Right atrium auricular region (tissue), 2 donors: ENCODE results near the gene OR2V2. TPM values are rescaled to one million over a fixed set of nuclear protein-coding genes. Genes with fewer than 3 reads are reported as not detected.
"Not testable (repeated sequence)": the region's sequence is repeated elsewhere in the genome, so short reads cannot be mapped to it uniquely, and the experiment has no call there.

Experiments used
- DNase-seq: peaks from one replicate; pipeline ENCODE4 v3.0.0-alpha.2; 2019; ENCODE audit warnings: low spot score
- H3K27ac ChIP-seq, 2 donors: fragments of 200-600 bp; sonication (generic); 1 replicate in 1 of 2; 2 replicates in 1 of 2; pipeline ENCODE4 v1.5.1; 2016 to 2019
- H3K27me3 ChIP-seq, 2 donors: fragments of 200-600 bp; sonication (generic); one replicate each; pipeline versions ENCODE4 v1.5.1 to v1.6.0; 2017 to 2019
- H3K36me3 ChIP-seq: fragments of 200-600 bp; sonication (generic); one replicate; pipeline ENCODE4 v1.5.1; 2016
- H3K4me1 ChIP-seq, 2 donors: fragments of 200-600 bp; sonication (generic); one replicate each; pipeline versions ENCODE4 v1.5.1 to v1.6.0; 2017 to 2019
- H3K4me3 ChIP-seq, 2 donors: fragments of 200-600 bp; sonication (generic); 1 replicate in 1 of 2; 2 replicates in 1 of 2; pipeline ENCODE4 v1.5.1; 2017 to 2019; ENCODE audit warnings: mild to moderate bottlenecking in 1 of 2, moderate library complexity in 1 of 2
- H3K9me3 ChIP-seq, 2 donors: fragments of 200-600 bp; sonication (generic); one replicate each; pipeline ENCODE4 v1.5.1; 2019
- total RNA-seq, 2 donors: library from RNA; depleted of rRNA; stranded (reverse); fragments of >200 nt; gene quantifications; one replicate each; pipeline ENCODE4 v1.1.0, GENCODE V29; 2016
- TF ChIP-seq, protein P1 (sequence below), 2 donors: fragments of 200-600 bp; sonication (generic); IDR thresholded peaks; one replicate each; pipeline ENCODE4 v1.5.1; 2019; ENCODE audit warnings: antibody characterized with exemption in 2 of 2

The OR2V2 gene
- total RNA-seq, 2 donors from 2014 or later = not detected

DNA sequence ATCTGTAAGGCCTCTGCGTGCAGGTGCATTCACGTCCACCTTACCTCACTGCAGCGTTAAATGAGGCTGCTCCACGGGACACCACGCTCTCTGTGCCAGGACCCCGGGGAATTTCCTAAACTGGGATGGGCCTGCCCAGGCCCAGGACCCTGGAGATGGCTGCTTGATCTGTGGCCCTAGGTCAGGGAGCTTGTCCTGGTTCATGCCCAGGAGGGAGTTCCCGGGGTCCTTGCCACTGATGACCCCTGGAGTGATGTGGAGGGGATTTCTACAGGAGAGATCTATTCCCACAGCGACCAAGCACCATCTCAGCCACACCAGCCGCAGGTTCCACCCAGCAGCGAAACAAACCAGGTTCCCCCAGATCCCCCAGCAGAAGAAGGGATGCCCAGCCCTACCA, 19.9 kb upstream of the OR2V2 start:
- no peaks in the 10 kb centered on the region for H3K4me1 ChIP-seq
- no peak overlapping the region for H3K27ac ChIP-seq
- no peaks in the 10 kb centered on the region for H3K27me3 ChIP-seq
- H3K4me3 ChIP-seq = no peak overlapping the region
- H3K9me3 ChIP-seq = no peaks in the 10 kb centered on the region
- TF ChIP-seq, protein P1, sequence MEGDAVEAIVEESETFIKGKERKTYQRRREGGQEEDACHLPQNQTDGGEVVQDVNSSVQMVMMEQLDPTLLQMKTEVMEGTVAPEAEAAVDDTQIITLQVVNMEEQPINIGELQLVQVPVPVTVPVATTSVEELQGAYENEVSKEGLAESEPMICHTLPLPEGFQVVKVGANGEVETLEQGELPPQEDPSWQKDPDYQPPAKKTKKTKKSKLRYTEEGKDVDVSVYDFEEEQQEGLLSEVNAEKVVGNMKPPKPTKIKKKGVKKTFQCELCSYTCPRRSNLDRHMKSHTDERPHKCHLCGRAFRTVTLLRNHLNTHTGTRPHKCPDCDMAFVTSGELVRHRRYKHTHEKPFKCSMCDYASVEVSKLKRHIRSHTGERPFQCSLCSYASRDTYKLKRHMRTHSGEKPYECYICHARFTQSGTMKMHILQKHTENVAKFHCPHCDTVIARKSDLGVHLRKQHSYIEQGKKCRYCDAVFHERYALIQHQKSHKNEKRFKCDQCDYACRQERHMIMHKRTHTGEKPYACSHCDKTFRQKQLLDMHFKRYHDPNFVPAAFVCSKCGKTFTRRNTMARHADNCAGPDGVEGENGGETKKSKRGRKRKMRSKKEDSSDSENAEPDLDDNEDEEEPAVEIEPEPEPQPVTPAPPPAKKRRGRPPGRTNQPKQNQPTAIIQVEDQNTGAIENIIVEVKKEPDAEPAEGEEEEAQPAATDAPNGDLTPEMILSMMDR (IDR thresholded peaks at IDR 0.05) = no peak
- no peaks in the 10 kb centered on the region for H3K36me3 ChIP-seq
- DNase-seq = no peak

DNA sequence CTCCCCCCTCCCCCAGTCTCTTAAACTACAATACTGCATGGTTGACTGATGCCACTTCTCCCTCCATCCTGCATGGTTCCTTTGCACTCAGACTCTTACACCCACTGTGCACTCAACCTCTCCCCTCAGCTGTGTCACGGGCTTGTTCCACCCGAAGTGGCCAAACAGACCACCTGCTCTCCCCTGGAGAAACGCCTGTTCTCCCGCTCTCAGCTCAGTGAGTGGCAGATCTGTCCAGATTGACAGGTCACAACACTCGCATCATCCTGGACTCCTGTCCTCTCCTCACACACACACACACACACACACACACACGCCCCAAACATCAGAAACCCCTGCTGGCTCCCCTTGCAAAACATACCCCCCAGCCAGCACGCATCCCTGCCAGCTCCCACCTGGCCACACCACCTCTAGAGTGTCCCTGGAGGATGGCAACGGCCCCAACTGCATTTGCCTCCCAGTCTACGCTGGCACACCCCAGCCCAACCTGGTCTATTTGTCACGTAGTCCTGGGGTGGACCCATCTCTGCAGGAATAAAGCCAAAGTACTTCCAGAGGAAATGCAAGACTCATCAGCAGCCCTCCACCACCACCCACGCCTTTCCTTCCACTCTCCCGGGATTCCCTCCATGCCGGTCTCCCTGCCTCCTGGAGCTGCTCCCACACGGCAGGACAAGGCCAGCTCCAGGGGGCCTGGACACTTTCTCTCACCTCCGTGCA, 19.3 kb upstream of the OR2V2 start:
- H3K27me3 ChIP-seq = no peaks in the 10 kb centered on the region
- TF ChIP-seq, protein P1 (IDR thresholded peaks at IDR 0.05) = no peak
- no peaks in the 10 kb centered on the region for H3K4me1 ChIP-seq
- no peak for DNase-seq
- no peak overlapping the region for H3K27ac ChIP-seq
- H3K4me3 ChIP-seq = no peak overlapping the region
- H3K9me3 ChIP-seq = no peaks in the 10 kb centered on the region
- H3K36me3 ChIP-seq = no peaks in the 10 kb centered on the region

DNA sequence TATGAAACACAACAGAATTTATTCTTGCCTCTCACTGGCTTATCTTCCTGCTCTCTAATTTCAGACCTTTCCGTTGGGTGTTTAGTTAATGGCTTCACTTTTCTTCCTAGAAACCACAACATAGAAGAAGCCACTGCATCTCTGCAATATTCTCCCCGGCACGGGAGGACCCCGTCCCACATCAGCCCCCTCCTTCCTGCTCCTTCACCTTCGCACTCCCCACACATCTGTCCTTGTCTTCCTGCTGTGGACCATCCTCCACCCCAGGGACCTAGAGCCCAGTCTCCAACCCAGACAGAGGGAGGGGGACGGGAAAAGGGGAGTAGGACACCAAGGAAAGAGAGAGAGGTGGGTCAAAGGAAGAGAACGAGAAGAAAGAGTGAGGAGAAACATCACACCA, 17.8 kb upstream of the OR2V2 start:
- Histone ChIP-seq H3K4me1 (no peaks in the 10 kb centered on the region), H3K27me3 (no peaks in the 10 kb centered on the region), H3K4me3 (no peak overlapping the region), H3K36me3 (no peaks in the 10 kb centered on the region), H3K27ac (no peak overlapping the region), H3K9me3 (no peaks in the 10 kb centered on the region)
- TF ChIP-seq, protein P1 (IDR thresholded peaks at IDR 0.05) = no peak
- DNase-seq = no peak

DNA sequence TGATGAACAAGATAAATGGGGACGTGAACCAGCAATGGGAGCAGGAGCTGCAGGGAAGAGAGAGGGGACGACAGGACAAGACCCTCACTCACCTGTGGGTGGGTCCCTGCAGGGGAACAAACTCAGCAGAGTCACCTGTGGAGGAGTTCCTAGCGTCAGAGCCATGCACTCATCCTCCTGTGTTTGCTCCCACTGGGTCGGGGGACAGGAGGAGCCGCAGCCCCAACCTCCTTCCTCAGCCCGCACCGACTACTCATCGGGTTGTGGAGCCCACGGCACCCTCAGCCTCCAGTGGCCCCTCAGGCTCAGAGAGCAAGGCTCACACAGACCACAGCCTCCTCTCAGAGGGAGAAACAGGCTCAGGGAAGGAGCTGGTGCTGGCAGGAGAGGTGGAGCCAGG, 17.3 kb upstream of the OR2V2 start:
- not testable (repeated sequence) for H3K27me3 ChIP-seq, DNase-seq

DNA sequence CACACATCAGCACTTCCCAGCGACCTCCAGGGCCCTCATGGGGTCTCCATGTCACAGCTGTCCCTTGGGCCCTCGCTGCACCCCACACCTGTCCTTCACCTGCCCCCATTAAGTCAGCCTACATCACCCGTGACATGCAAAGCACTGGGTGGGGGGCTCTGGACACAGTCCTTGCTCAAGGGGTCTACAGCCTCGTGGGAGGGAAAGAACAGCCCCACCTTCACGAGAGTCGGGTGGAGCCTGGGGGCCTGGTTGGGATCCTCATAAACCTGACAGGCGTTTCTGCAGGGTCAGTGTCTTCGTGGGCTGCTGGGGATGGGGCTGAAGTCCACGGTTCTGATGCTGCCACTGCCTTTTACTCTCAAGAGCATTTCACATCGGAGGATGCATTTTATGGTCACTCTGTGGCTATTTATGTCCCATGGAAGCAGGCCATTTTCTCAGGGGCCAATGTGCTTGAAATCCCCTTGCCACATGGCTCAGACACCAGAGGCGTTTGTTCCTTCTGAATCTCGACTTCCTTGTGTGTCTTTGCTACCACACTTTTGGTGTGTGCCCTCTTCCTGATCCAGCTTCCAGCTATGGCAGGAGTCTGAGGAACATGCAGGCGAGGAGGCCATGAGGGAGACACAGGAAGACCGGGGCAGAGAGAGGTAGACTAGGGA, 16.4 kb upstream of the OR2V2 start, which contains the start of gene OR2V1:
Gene OR2V1 (minus strand): TSS at position 338 of the 665 bp plus-strand sequence. CDS start 5,865 bp downstream, outside the sequence.
- no peak for DNase-seq
- peaks cover 0 to under 1% of the 10 kb centered on the region in 2 donors for H3K9me3 ChIP-seq
- no peaks in the 10 kb centered on the region for H3K36me3 ChIP-seq
- H3K4me1 ChIP-seq = no peaks in the 10 kb centered on the region
- H3K4me3 ChIP-seq = no peak within 1 kb of the TSS
- TF ChIP-seq, protein P1 (IDR thresholded peaks at IDR 0.05) = no peak
- no peaks in the 10 kb centered on the region for H3K27me3 ChIP-seq
- H3K27ac ChIP-seq = no peak within 1 kb of the TSS

More for the DNA sequence above, 17.3 kb upstream of the OR2V2 start:
- not testable (repeated sequence) for H3K9me3 ChIP-seq, H3K27ac ChIP-seq, H3K36me3 ChIP-seq, H3K4me1 ChIP-seq, H3K4me3 ChIP-seq

DNA sequence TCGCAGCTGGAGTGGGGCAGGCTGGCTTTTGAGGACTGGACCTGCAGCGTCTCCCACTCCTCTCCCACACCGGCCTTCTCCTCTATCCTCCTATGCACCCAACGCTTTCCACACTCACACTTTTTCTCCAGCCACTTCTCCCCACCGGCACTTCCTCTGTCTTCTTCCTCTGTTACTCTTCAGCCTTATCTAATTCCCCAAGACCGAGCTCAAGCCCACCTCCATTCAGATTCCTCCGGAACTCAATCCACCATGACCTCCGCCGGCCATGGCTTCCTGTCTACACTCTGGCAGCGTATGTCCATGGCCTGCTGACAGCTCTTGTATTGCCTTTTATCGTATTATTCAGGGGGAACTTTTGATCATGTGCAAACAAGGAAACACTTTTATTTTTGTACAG, 15.9 kb upstream of the OR2V2 start:
- H3K36me3 ChIP-seq = no peaks in the 10 kb centered on the region
- H3K4me1 ChIP-seq = no peaks in the 10 kb centered on the region
- TF ChIP-seq, protein P1 (IDR thresholded peaks at IDR 0.05) = no peak
- peaks cover 0 to 6% of the 10 kb centered on the region in 2 donors for H3K9me3 ChIP-seq
- H3K27ac ChIP-seq = no peak overlapping the region
- H3K4me3 ChIP-seq = no peak overlapping the region
- H3K27me3 ChIP-seq = no peaks in the 10 kb centered on the region
- DNase-seq = no peak
